Thoracic aorta (tissue), 2 donors: ENCODE results near the gene CALHM5. TPM values are rescaled to one million over a fixed set of nuclear protein-coding genes. Genes with fewer than 3 reads are reported as not detected.

Source experiments
- ATAC-seq: fragments of 150-250 bp; one replicate; pipeline ENCODE4 v1.8.0; 2017; ENCODE audit warnings: low read depth; ENCODE audit not compliant: insufficient number of reproducible peaks, low FRiP score
- DNase-seq: peaks from one replicate; pipeline ENCODE4 v3.0.0-alpha.2; 2020; ENCODE audit warnings: low spot score
- H3K27ac ChIP-seq, 2 donors: fragments of 200-600 bp; sonication (generic); 1 replicate in 1 of 2; 2 replicates in 1 of 2; pipeline ENCODE4 v1.5.1; 2016; ENCODE audit warnings: mild to moderate bottlenecking in 2 of 2, moderate library complexity in 2 of 2
- H3K27me3 ChIP-seq: fragments of 200-600 bp; sonication (generic); replicated peaks from 2 replicates; pipeline ENCODE4 v1.6.0; 2016; ENCODE audit warnings: mild to moderate bottlenecking; ENCODE audit not compliant: insufficient read depth
- H3K36me3 ChIP-seq: fragments of 200-600 bp; sonication (generic); one replicate; pipeline ENCODE4 v1.5.1; 2016
- H3K4me1 ChIP-seq, 2 donors: fragments of 200-600 bp; sonication (generic); 1 replicate in 1 of 2; 2 replicates in 1 of 2; pipeline versions ENCODE4 v1.5.1 to v1.6.0; 2016; ENCODE audit warnings: low read depth in 2 of 2, mild to moderate bottlenecking in 1 of 2; ENCODE audit not compliant: control insufficient read depth in 1 of 2
- H3K4me3 ChIP-seq: fragments of 200-600 bp; sonication (generic); 2 replicates; pipeline ENCODE4 v1.5.1; 2016; ENCODE audit warnings: mild to moderate bottlenecking
- H3K9me3 ChIP-seq: fragments of 200-600 bp; sonication (generic); 2 replicates; pipeline ENCODE4 v1.5.1; 2016
- CTCF ChIP-seq: fragments of 200-600 bp; sonication (generic); IDR thresholded peaks from one replicate; pipeline ENCODE4 v1.5.1; 2019; ENCODE audit warnings: antibody characterized with exemption
- total RNA-seq, 2 donors: library from RNA; depleted of rRNA; stranded (reverse); fragments of >200 nt; gene quantifications; one replicate each; pipeline versions ENCODE4 v1.1.0 to v1.2.3, GENCODE V29; 2016

Gene CALHM5
- total RNA-seq, 2 donors from 2014 or later, result 14.0 to 16.7 TPM

- DNase-seq (no peak), ATAC-seq (no peak)
- no peaks in the 10 kb centered on the region for H3K27me3 ChIP-seq
- H3K4me3 ChIP-seq, result no peak within 1 kb of the TSS
- no peaks in the 10 kb centered on the region for H3K4me1 ChIP-seq
- no peaks in the 10 kb centered on the region for H3K36me3 ChIP-seq
- no peak within 1 kb of the TSS for H3K27ac ChIP-seq
- TF ChIP-seq CTCF, result no peak
- H3K9me3 ChIP-seq, result no peaks in the 10 kb centered on the region
These were observed 34.2 kb downstream of the CALHM5 start, which contains the start of gene TRAPPC3L for GRCh38 chr6:116545651-116546050. TRAPPC3L (minus strand) TSS chr6:116545684; CDS start chr6:116545514, 170 bp downstream.

- Histone ChIP-seq H3K36me3 (no peaks in the 10 kb centered on the region), H3K4me3 (no peak overlapping the region), H3K9me3 (no peaks in the 10 kb centered on the region), H3K4me1 (no peaks in the 10 kb centered on the region), H3K27ac (no peak overlapping the region), H3K27me3 (no peaks in the 10 kb centered on the region)
- no peak for DNase-seq
- no peak for ATAC-seq
- TF ChIP-seq CTCF, result no peak
These were observed 35.9 kb downstream of the CALHM5 start for GRCh38 chr6:116547358-116547757.

GRCh38 chr6:116550796-116551195 lies 39.4 kb downstream of the CALHM5 start:
- no peaks in the 10 kb centered on the region for H3K36me3 ChIP-seq
- H3K4me3 ChIP-seq, result no peak overlapping the region
- no peak for DNase-seq
- no peak overlapping the region for H3K27ac ChIP-seq
- H3K4me1 ChIP-seq, result no peaks in the 10 kb centered on the region
- TF ChIP-seq CTCF, result no peak
- ATAC-seq, result no peak
- no peaks in the 10 kb centered on the region for H3K27me3 ChIP-seq
- H3K9me3 ChIP-seq, result no peaks in the 10 kb centered on the region

GRCh38 chr6:116553451-116553850 lies 42.0 kb downstream of the CALHM5 start, which contains the start of gene CALHM4:
CALHM4 (plus strand) TSS chr6:116553751; CDS start chr6:116553794, 43 bp downstream.
- TF ChIP-seq CTCF, result no peak
- Histone ChIP-seq H3K4me1 (no peaks in the 10 kb centered on the region), H3K36me3 (no peaks in the 10 kb centered on the region), H3K27ac (no peak within 1 kb of the TSS), H3K4me3 (no peak within 1 kb of the TSS), H3K9me3 (no peaks in the 10 kb centered on the region), H3K27me3 (no peaks in the 10 kb centered on the region)
- DNase-seq (no peak), ATAC-seq (no peak)

- H3K4me1 ChIP-seq, result no peaks in the 10 kb centered on the region
- H3K9me3 ChIP-seq, result no peaks in the 10 kb centered on the region
- H3K36me3 ChIP-seq, result no peaks in the 10 kb centered on the region
- TF ChIP-seq CTCF, result no peak
- no peak overlapping the region for H3K4me3 ChIP-seq
- H3K27ac ChIP-seq, result no peak overlapping the region
- ATAC-seq (no peak), DNase-seq (no peak)
- H3K27me3 ChIP-seq, result no peaks in the 10 kb centered on the region
These were observed 44.6 kb downstream of the CALHM5 start for GRCh38 chr6:116556065-116556464.
